22Rv1 (cell line): ENCODE data around the gene CPNE5.

Experiments used
- ZFX ChIP-seq: fragments of 450-650 bp; IDR thresholded peaks from 2 replicates; pipeline ENCODE4 v1.6.1; 2017; ENCODE audit warnings: antibody characterized with exemption, borderline replicate concordance
- TF ChIP-seq, protein P1 (sequence below): fragments of 450-650 bp; IDR thresholded peaks from 2 replicates; pipeline ENCODE4 v1.5.1; 2017; ENCODE audit warnings: mild to moderate bottlenecking

DNA sequence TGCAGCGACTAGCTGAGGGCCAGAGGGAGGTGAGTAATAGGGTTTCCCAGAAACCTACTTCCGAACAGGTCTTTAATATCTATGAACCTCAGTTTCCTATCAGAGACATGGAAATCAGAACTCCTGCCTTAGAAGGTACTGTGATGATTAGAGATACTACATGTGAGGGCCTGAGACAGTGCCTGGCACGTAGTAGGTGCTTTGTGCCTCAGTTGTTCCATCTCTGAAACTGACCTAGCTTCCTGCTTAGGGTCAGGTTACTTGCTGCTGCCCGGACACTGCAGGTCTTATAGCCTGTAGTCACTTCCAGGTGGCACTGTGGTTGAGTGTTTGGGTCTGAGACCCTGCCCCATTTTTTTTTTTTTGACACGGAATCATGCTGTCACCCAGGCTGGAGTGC, 120.7 kb downstream of the CPNE5 start:
- TF ChIP-seq, protein P1, sequence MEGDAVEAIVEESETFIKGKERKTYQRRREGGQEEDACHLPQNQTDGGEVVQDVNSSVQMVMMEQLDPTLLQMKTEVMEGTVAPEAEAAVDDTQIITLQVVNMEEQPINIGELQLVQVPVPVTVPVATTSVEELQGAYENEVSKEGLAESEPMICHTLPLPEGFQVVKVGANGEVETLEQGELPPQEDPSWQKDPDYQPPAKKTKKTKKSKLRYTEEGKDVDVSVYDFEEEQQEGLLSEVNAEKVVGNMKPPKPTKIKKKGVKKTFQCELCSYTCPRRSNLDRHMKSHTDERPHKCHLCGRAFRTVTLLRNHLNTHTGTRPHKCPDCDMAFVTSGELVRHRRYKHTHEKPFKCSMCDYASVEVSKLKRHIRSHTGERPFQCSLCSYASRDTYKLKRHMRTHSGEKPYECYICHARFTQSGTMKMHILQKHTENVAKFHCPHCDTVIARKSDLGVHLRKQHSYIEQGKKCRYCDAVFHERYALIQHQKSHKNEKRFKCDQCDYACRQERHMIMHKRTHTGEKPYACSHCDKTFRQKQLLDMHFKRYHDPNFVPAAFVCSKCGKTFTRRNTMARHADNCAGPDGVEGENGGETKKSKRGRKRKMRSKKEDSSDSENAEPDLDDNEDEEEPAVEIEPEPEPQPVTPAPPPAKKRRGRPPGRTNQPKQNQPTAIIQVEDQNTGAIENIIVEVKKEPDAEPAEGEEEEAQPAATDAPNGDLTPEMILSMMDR: no peak
- no peak for TF ChIP-seq ZFX
